Osteoblast (primary cell): Measurements from ENCODE around the gene MYOM1. TPM values are rescaled to one million over a fixed set of nuclear protein-coding genes. Genes with fewer than 3 reads are reported as not detected.
"Not testable (repeated sequence)": the region's sequence is repeated elsewhere in the genome, so short reads cannot be mapped to it uniquely, and the experiment has no call there.

Experiments
- DNase-seq: peaks from one replicate; pipeline ENCODE4 v3.0.0; 2011; ENCODE audit warnings: low spot score, mixed read lengths; ENCODE audit not compliant: insufficient read length; ENCODE audit errors: missing footprints
- H2AFZ ChIP-seq: 2 replicates; pipeline ENCODE4 v1.6.0; 2011; ENCODE audit warnings: mild to moderate bottlenecking, low read length
- H3K27ac ChIP-seq: 2 replicates; pipeline ENCODE4 v1.5.1; 2011; ENCODE audit warnings: mild to moderate bottlenecking, low read depth, low read length, moderate library complexity
- H3K27me3 ChIP-seq: 2 replicates; pipeline ENCODE4 v1.6.0; 2012; ENCODE audit warnings: mild to moderate bottlenecking, control low read depth, inconsistent platforms, low read length, moderate library complexity; ENCODE audit not compliant: insufficient read depth
- H3K36me3 ChIP-seq: 2 replicates; pipeline ENCODE4 v1.5.1; 2011; ENCODE audit warnings: mild to moderate bottlenecking, low read length, control low read depth, moderate library complexity; ENCODE audit not compliant: insufficient read depth
- H3K4me1 ChIP-seq: 2 replicates; pipeline ENCODE4 v1.5.1; 2011; ENCODE audit warnings: mild to moderate bottlenecking, low read length, control low read depth, moderate library complexity; ENCODE audit not compliant: insufficient read depth
- H3K4me2 ChIP-seq: 2 replicates; pipeline ENCODE4 v1.6.0; 2011; ENCODE audit warnings: mild to moderate bottlenecking, low read length; ENCODE audit not compliant: insufficient read depth
- H3K4me3 ChIP-seq: fragments of 200-600 bp; sonication (generic); 3 replicates; pipeline ENCODE4 v1.5.1; 2012; ENCODE audit warnings: mild to moderate bottlenecking, low read length, inconsistent platforms; ENCODE audit not compliant: insufficient read depth
- H3K79me2 ChIP-seq: 2 replicates; pipeline ENCODE4 v1.6.0; 2012; ENCODE audit warnings: mild to moderate bottlenecking, low read length, control low read depth, inconsistent platforms; ENCODE audit not compliant: insufficient read depth
- H3K9me3 ChIP-seq: 2 replicates; pipeline ENCODE4 v1.5.1; 2011; ENCODE audit warnings: low read depth, low read length, control low read depth
- H4K20me1 ChIP-seq: 2 replicates; pipeline ENCODE4 v1.6.0; 2012; ENCODE audit warnings: mild to moderate bottlenecking, low read length, control low read depth; ENCODE audit not compliant: insufficient read depth
- CTCF ChIP-seq: IDR thresholded peaks from 2 replicates; pipeline ENCODE4 v1.5.1; 2011; ENCODE audit warnings: mild to moderate bottlenecking, low read depth, low read length, moderate library complexity; ENCODE audit errors: extremely low read depth
- total RNA-seq: library from RNA; depleted of rRNA; stranded (reverse); fragments of >200 nt; gene quantifications from 2 replicates; pipeline ENCODE4 v1.2.3, GENCODE V29; 2012

The MYOM1 gene
- total RNA-seq, 1 donor = 1.8 TPM

GRCh38 chr18:3224223-3224622 is 4.5 kb upstream of the MYOM1 start:
- no peak overlapping the region for H3K27ac ChIP-seq
- H2AFZ ChIP-seq = no peak overlapping the region
- H3K4me3 ChIP-seq = no peak overlapping the region
- H3K27me3 ChIP-seq = no peaks in the 10 kb centered on the region
- no peak overlapping the region for H3K4me2 ChIP-seq
- H3K4me1 ChIP-seq = peaks cover 6% of the 10 kb centered on the region
- H3K9me3 ChIP-seq = no peaks in the 10 kb centered on the region
- no peaks in the 10 kb centered on the region for H4K20me1 ChIP-seq
- no peak for TF ChIP-seq CTCF
- no peak for DNase-seq
- H3K79me2 ChIP-seq = no peaks in the 10 kb centered on the region
- no peaks in the 10 kb centered on the region for H3K36me3 ChIP-seq

GRCh38 chr18:3223356-3223755 is 3.6 kb upstream of the MYOM1 start:
- Histone ChIP-seq H3K36me3 (no peaks in the 10 kb centered on the region), H4K20me1 (no peaks in the 10 kb centered on the region), H2AFZ (no peak overlapping the region), H3K9me3 (no peaks in the 10 kb centered on the region), H3K4me3 (no peak overlapping the region), H3K27ac (no peak overlapping the region), H3K4me2 (no peak overlapping the region), H3K4me1 (peaks cover 11% of the 10 kb centered on the region), H3K27me3 (no peaks in the 10 kb centered on the region), H3K79me2 (no peaks in the 10 kb centered on the region)
- TF ChIP-seq CTCF = no peak
- no peak for DNase-seq

GRCh38 chr18:3221496-3221895 is 1.7 kb upstream of the MYOM1 start:
- Histone ChIP-seq H3K9me3 (no peaks in the 10 kb centered on the region), H3K4me3 (no peak overlapping the region), H3K4me1 (peaks cover 15% of the 10 kb centered on the region), H3K27ac (no peak overlapping the region), H3K4me2 (no peak overlapping the region), H4K20me1 (no peaks in the 10 kb centered on the region), H2AFZ (no peak overlapping the region), H3K79me2 (no peaks in the 10 kb centered on the region), H3K27me3 (no peaks in the 10 kb centered on the region), H3K36me3 (no peaks in the 10 kb centered on the region)
- TF ChIP-seq CTCF = no peak
- DNase-seq = no peak

- H4K20me1 ChIP-seq, H3K27me3 ChIP-seq, DNase-seq, H3K36me3 ChIP-seq, H2AFZ ChIP-seq, H3K27ac ChIP-seq, H3K4me3 ChIP-seq, H3K4me2 ChIP-seq, H3K9me3 ChIP-seq, H3K79me2 ChIP-seq: not testable (repeated sequence)
- peaks cover 15% of the 10 kb centered on the region for H3K4me1 ChIP-seq
Measured at GRCh38 chr18:3220868-3221267, 1.1 kb upstream of the MYOM1 start.
